NCI-H510A (cell line): Measurements from ENCODE around the gene SLC25A52.
"Not testable (repeated sequence)": the region's sequence is repeated elsewhere in the genome, so short reads cannot be mapped to it uniquely, and the experiment has no call there.

ENCODE experiments used
- DNase-seq: peaks from one replicate; lab custom pipeline; 2025; lab: John Stamatoyannopoulos, UW

Gene SLC25A52

GRCh38 chr18:31760695-31761094, at the start of gene SLC25A52:
Gene SLC25A52, minus strand, starts transcription at chr18:31760880. Its CDS starts 219 bp downstream, at chr18:31760661.
- DNase-seq: no peak

- not testable (repeated sequence) for DNase-seq
These were observed 48.4 kb upstream of the SLC25A52 start for GRCh38 chr18:31809049-31809448.

- DNase-seq: no peak
These were observed 40.4 kb upstream of the SLC25A52 start for GRCh38 chr18:31801078-31801477.

- not testable (repeated sequence) for DNase-seq
These were observed 38.6 kb upstream of the SLC25A52 start for GRCh38 chr18:31799257-31799656.

GRCh38 chr18:31798399-31798798, 37.7 kb upstream of the SLC25A52 start:
- no peak for DNase-seq

GRCh38 chr18:31795747-31796146, 35.1 kb upstream of the SLC25A52 start:
- no peak for DNase-seq

GRCh38 chr18:31793531-31793930, 32.9 kb upstream of the SLC25A52 start:
- no peak for DNase-seq

- DNase-seq: no peak
These were observed 31.9 kb upstream of the SLC25A52 start for GRCh38 chr18:31792580-31792911.

- no peak for DNase-seq
These were observed 31.3 kb upstream of the SLC25A52 start for GRCh38 chr18:31791817-31792579.

GRCh38 chr18:31789409-31789808, 28.7 kb upstream of the SLC25A52 start:
- DNase-seq: no peak

- DNase-seq: no peak
These were observed 22.4 kb upstream of the SLC25A52 start for GRCh38 chr18:31783059-31783458.

- no peak for DNase-seq
These were observed 17.8 kb upstream of the SLC25A52 start for GRCh38 chr18:31778391-31778950.

GRCh38 chr18:31776093-31776492, 15.4 kb upstream of the SLC25A52 start:
- no peak for DNase-seq

GRCh38 chr18:31774962-31775361, 14.3 kb upstream of the SLC25A52 start:
- no peak for DNase-seq

- DNase-seq: no peak
These were observed 13.8 kb upstream of the SLC25A52 start for GRCh38 chr18:31774477-31774785.

- DNase-seq: no peak
These were observed 13.2 kb upstream of the SLC25A52 start for GRCh38 chr18:31773774-31774476.

- no peak for DNase-seq
These were observed 12.0 kb upstream of the SLC25A52 start for GRCh38 chr18:31772699-31773098.

- DNase-seq: no peak
These were observed 10.4 kb downstream of the SLC25A52 start for GRCh38 chr18:31750273-31750672.

GRCh38 chr18:31746396-31746795, 14.3 kb downstream of the SLC25A52 start:
- no peak for DNase-seq

GRCh38 chr18:31744321-31745067, 16.2 kb downstream of the SLC25A52 start:
- no peak for DNase-seq

GRCh38 chr18:31743600-31743999, 17.1 kb downstream of the SLC25A52 start:
- DNase-seq: not testable (repeated sequence)

GRCh38 chr18:31741097-31741735, 19.5 kb downstream of the SLC25A52 start:
- no peak for DNase-seq
